LNCAP (cell line): ENCODE data around the gene GRM7.

Experiments used
- TF ChIP-seq, protein P1 (sequence below): fragments of 450-650 bp; IDR thresholded peaks from 2 replicates; pipeline ENCODE4 v1.5.1; 2017; ENCODE audit warnings: mild to moderate bottlenecking

GRM7 gene

DNA sequence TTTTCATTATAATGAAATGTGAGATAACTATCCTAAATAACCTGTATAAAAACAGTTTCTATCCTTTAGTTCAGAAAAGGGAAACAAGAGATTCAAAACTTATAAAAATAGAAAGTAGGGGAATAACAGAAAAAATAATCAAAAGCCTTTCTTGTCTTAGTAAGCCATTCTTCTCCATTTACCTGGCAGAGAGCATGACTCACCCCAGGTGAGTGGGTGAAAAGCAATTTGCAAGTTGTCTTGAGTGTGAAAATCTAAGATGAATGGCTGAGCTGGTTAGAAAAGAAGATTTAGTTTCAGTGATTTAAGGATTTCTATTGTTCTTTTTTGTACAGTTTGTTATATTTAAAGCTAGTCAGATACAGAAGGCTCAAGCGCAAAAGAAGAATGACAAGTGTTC, 702.0 kb downstream of the GRM7 start:
- TF ChIP-seq, protein P1, sequence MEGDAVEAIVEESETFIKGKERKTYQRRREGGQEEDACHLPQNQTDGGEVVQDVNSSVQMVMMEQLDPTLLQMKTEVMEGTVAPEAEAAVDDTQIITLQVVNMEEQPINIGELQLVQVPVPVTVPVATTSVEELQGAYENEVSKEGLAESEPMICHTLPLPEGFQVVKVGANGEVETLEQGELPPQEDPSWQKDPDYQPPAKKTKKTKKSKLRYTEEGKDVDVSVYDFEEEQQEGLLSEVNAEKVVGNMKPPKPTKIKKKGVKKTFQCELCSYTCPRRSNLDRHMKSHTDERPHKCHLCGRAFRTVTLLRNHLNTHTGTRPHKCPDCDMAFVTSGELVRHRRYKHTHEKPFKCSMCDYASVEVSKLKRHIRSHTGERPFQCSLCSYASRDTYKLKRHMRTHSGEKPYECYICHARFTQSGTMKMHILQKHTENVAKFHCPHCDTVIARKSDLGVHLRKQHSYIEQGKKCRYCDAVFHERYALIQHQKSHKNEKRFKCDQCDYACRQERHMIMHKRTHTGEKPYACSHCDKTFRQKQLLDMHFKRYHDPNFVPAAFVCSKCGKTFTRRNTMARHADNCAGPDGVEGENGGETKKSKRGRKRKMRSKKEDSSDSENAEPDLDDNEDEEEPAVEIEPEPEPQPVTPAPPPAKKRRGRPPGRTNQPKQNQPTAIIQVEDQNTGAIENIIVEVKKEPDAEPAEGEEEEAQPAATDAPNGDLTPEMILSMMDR: no peak

DNA sequence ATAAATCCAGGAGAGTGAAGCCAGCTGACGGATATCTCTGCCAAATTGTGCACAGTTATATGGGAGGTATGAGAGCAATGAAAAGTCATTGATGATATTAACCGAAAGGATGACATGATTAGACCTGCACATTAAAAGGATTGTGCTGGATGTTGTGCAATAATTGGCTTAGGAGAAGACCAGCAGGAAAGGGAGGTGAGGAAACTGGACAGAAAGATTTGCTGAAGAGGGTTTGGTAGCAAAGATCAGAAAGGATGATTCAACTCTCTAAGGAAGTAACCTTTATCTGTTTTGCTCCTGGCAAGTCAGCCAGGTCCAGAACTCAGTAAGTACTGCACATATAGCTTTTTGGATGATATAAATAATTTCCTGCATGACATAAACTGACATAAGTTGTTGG, 704.7 kb downstream of the GRM7 start:
- TF ChIP-seq, protein P1: no peak

DNA sequence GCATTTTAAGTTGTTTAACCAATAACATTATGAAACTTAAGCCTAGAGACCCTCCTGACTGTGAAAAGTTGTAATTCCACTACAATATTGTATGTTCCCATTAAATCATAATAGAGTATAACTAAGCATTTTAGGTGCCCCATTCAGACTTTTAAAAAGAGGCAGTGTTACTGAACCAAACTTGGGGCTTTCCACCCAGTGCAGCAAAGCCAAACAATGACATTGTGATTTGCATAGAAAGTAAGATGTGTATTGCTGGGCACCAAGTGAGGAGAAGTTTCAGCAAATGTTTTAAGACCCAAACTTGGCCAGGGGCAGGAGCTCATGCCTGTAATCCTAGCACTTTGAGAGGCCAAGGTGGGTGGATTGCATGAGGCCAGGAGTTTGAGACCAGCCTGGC, 706.2 kb downstream of the GRM7 start:
- TF ChIP-seq, protein P1: no peak

DNA sequence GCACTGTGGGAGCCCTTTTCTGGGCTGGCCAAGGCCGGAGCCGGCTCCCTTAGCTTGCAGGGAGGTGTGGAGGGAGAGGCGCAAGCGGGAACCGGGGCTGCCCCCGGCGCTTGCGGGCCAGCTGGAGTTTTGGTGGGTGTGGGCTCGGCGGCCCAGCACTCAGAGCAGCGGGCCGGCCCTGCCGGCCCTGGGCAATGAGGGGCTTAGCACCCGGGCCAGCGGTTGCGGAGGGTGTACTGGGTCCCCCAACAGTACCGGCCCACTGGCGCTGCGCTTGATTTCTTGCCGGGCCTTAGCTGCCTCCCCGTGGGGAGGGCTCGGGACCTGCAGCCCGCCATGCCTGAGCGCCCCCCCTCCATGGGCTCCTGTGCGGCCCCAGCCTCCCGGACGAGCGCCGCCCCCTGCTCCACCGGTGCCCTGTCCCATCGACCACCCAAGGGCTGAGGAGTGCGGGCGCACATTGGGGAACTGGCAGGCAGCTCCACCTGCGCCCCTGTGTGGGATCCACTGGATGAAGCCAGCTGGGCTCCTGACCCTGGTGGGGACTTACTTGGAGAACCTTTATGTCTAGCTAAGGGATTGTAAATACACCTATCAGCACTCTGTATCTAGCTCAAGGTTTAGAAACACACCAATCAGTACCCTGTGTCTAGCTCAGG, 707.7 kb downstream of the GRM7 start:
- TF ChIP-seq, protein P1: no peak

DNA sequence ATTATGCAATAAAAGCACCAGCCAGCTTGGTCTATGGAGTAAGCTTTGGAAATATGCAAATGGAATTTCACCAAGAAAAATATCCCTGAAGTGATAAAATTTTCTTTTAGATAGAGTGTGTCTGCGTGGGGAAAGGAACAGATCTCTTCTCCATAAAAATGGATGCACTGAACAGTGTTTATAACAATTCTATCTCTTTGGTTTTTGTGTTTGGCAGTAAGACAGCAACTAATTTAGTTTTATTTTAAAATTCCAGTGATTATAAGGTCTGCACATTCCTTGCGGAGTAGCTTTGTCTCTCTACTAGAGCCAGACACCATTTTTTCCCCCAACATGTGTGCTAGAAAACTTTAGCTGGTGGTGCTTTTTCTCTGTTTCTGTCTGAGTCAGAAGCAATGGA, 712.4 kb downstream of the GRM7 start:
- TF ChIP-seq, protein P1: no peak

DNA sequence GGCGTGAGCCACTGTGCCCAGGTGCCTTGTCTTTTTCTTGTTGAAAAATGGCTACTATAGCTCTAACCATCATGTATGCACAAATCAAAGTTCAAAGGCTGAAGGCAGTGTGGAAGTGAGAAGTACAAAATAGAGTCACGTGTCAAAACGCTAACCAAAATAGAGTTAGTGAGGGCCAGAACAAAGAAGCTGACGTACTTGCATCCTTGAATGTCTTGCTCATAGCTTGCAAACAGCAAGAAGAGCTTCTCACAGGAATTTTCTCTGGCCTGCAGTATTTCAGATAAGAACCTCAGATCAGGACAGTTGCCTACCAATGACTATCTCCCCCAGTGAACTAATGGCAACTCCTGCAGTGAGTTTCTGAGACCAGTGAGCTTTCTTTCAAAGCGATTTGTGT, 713.5 kb downstream of the GRM7 start:
- TF ChIP-seq, protein P1: no peak

DNA sequence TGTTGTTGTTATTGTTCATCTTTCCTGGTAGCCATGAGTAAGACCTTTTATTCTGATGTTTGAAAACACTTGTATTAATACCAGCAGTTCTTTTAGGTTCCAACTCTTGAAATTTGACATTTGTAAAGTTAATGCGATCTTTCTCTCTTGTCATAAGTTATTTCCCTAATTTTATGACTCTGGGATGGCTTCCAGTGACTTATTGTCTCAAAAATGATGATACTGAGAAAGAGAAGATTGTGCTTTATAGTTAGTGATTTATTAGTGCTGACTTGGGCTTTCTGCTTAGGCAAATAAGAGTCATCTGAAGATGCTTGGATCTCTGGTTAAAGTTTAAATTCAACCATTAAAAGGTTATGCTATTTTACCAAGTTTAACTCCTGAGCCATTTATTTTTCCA, 715.2 kb downstream of the GRM7 start:
- TF ChIP-seq, protein P1: no peak

DNA sequence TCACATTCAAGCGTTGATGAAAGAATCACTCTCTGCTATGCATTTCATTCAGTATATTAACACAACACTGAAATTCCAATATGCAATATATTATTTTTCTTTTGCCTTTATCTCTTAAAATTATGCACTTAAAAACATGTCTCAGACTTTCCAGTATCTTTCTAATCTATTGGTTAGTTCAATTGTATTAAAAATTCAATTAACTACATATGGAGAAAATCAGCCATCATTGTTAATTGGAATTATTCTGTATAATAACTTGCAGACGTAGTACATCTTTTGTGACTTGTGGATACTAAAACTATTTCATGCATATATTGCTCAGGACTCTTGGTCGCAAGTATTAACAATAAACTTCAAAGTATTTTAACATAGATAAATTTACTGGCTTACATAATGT, 715.6 kb downstream of the GRM7 start:
- TF ChIP-seq, protein P1: no peak
